HG03280 (cell line): ENCODE data around the gene GMPPA.

Source experiments
- ATAC-seq: cut with Tn5 transposase; IDR thresholded peaks from one replicate; pipeline ENCODE4 v1.9.1; 2021; ENCODE audit warnings: mild to moderate bottlenecking, moderate library complexity; ENCODE audit not compliant: unreplicated experiment

GMPPA gene

GRCh38 chr2:219467736-219468075 lies 31.0 kb upstream of the GMPPA start:
- no peak for ATAC-seq

- ATAC-seq = no peak
Observed at GRCh38 chr2:219468410-219469185, 30.1 kb upstream of the GMPPA start.

GRCh38 chr2:219469186-219469724 lies 29.4 kb upstream of the GMPPA start:
- no peak for ATAC-seq

GRCh38 chr2:219470429-219470828 lies 28.3 kb upstream of the GMPPA start:
- no peak for ATAC-seq

GRCh38 chr2:219471476-219472371 lies 27.0 kb upstream of the GMPPA start:
- ATAC-seq = no peak

- ATAC-seq = no peak
Observed at GRCh38 chr2:219472629-219473187, 26.0 kb upstream of the GMPPA start.

- no peak for ATAC-seq
Observed at GRCh38 chr2:219473511-219473910, 25.2 kb upstream of the GMPPA start.

GRCh38 chr2:219474285-219475060 lies 24.2 kb upstream of the GMPPA start:
- ATAC-seq = no peak

GRCh38 chr2:219475278-219475677 lies 23.4 kb upstream of the GMPPA start:
- no peak for ATAC-seq

GRCh38 chr2:219475697-219476651 lies 22.7 kb upstream of the GMPPA start:
- peak; percentile 74 for ATAC-seq

GRCh38 chr2:219476652-219477151 lies 22.0 kb upstream of the GMPPA start:
- no peak for ATAC-seq

- ATAC-seq = no peak
Observed at GRCh38 chr2:219477179-219477578, 21.5 kb upstream of the GMPPA start.

- no peak for ATAC-seq
Observed at GRCh38 chr2:219477815-219478214, 20.9 kb upstream of the GMPPA start.

- no peak for ATAC-seq
Observed at GRCh38 chr2:219478916-219479315, 19.8 kb upstream of the GMPPA start.

GRCh38 chr2:219480004-219480403 lies 18.7 kb upstream of the GMPPA start:
- no peak for ATAC-seq

- ATAC-seq = no peak
Observed at GRCh38 chr2:219482674-219483405, 15.9 kb upstream of the GMPPA start.

- ATAC-seq = no peak
Observed at GRCh38 chr2:219483451-219484342, 15.0 kb upstream of the GMPPA start.
